Measurements from ENCODE around the gene PTRH1.

PTRH1 gene

DNA sequence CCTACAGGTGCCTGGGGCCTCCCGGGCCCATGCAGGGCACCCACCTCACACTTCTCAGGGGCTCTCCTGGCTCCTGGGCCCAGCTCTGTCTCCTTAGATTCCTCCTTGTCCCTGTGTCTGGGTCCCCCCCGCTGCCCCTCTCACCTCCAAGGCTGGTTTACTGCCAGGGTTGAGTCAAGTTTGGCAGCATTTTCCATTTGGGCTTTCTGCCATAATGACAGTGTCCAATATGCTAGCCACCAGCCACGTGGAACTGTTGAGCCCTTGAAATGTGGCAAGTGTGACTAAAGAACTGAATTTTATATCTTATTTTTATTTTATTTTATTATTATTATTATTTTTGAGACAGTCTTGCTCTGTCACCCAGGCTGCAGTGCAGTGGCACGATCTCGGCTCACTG lies 2.3 kb upstream of the PTRH1 start:
- H3K36me3 ChIP-seq (ENCODE audit: insufficient read depth, low read length): no peaks in the 10 kb centered on the region
- no peaks in the 10 kb centered on the region; the same call in 1 of the 2 replicates for H3K4me1 ChIP-seq (ENCODE audit: insufficient read depth, low read length)
- no peaks in the 10 kb centered on the region for H3K9me3 ChIP-seq (ENCODE audit: control insufficient read depth, insufficient read depth, low read length)
- no peak overlapping the region for H3K9ac ChIP-seq (ENCODE audit: low read depth, low read length)

DNA sequence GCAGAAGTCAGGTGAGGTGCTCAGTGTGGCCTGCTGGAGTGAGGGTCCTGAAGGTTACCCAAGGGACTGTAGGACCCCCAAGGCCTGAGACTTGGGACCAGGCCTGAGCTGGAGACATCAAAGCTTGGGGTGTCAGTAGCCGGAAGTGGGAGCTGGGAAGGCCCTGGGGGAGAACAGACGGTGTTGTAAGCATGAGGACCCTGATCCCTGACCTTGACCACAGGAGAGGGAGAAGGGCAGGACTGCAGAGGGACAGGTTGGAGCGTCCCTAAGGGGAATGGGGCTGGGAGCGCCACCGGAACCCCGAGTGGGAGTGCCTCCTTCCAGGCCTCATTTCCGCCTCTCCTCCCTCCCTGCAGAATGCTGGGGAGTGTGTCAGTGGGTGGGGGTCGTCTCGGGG lies 949 bp upstream of the PTRH1 start:
- H3K9ac ChIP-seq (ENCODE audit: low read depth, low read length): 0 out of 2 replicates have a peak overlapping the region, but pooled peaks have one; percentile 84

DNA sequence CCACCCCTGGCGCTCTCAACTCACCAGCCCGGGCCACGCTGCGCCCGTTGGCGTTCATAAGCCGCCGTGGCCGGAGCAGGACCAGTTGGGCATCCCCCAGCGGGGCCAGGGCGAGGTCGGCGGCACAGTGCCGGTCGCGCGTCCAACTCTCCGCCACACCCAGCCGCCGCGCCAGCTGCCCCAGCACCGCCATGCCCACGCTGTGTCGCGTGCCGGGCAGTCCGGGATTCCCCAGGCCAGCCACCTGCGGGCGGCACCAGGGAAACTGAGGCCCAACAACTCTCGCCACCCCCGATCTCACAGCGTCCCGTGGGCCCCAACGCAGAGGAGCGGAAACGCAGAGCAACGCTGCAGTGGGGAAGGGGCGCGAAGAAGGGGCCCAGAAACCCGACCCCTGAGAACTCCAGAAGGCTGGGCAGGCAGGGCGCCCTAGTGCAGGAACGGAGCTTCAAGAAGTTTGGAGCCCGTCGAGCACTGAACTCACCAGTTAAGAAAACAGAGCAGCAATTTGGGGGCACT lies 453 bp downstream of the PTRH1 start:
- H3K9ac ChIP-seq (ENCODE audit: low read depth, low read length): peak overlapping the region; percentile 84; the same call in 1 of the 2 replicates

More for the DNA sequence above, 949 bp upstream of the PTRH1 start:
- no peaks in the 10 kb centered on the region for H3K36me3 ChIP-seq (ENCODE audit: insufficient read depth, low read length)
- H3K4me1 ChIP-seq (ENCODE audit: insufficient read depth, low read length): no peaks in the 10 kb centered on the region; the same call in 1 of the 2 replicates
- no peaks in the 10 kb centered on the region for H3K9me3 ChIP-seq (ENCODE audit: control insufficient read depth, insufficient read depth, low read length)

DNA sequence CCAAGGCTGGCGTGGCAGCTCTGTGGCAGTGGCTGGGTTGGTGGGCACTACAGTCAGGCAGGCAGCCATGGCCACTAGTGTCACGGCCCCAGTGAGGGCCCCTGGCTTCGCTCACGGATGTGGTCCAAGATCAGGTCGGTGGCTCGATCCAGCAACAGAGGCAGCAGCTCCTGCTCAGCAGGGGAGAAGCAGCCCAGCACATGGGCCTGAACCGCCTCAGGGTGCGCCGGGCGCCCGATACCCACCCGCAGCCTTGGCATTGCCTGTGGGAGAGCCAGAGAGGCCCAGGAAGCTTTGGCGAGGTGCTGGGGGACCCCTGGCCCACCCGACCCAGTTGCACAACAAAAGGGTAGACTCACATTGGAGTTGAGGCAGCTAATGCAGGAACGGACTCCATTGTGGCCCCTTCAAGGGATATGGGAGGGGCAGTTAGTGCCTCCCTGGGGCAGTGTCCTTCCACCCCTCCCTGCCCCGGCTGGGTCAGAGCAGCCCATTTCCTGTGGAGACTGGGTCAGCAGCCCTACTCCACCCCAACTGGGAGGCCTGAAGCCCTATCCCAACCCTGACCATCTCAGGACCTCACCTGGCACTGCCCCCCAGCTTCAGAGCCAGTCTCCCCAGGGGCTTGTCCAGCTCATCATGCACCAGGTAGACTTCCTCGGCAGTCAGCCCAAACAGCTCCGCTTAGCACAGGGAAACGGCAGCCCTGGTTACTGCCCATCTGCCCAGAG lies 1.3 kb downstream of the PTRH1 start:
- peak overlapping the region; percentile 19; the same call in 1 of the 2 replicates for H3K9ac ChIP-seq (ENCODE audit: low read depth, low read length)
- no peaks in the 10 kb centered on the region for H3K36me3 ChIP-seq (ENCODE audit: insufficient read depth, low read length)
- no peaks in the 10 kb centered on the region for H3K9me3 ChIP-seq (ENCODE audit: control insufficient read depth, insufficient read depth, low read length)
- H3K4me1 ChIP-seq (ENCODE audit: insufficient read depth, low read length): no peaks in the 10 kb centered on the region; the same call in 1 of the 2 replicates

More for the DNA sequence above, 453 bp downstream of the PTRH1 start:
- Histone ChIP-seq H3K4me1 (ENCODE audit: insufficient read depth, low read length) (no peaks in the 10 kb centered on the region; the same call in 1 of the 2 replicates), H3K36me3 (ENCODE audit: insufficient read depth, low read length) (no peaks in the 10 kb centered on the region), H3K9me3 (ENCODE audit: control insufficient read depth, insufficient read depth, low read length) (no peaks in the 10 kb centered on the region)

- H3K4me1 ChIP-seq (ENCODE audit: insufficient read depth, low read length): no peaks in the 10 kb centered on the region; the same call in 1 of the 2 replicates
- H3K9ac ChIP-seq (ENCODE audit: low read depth, low read length): no peak overlapping the region
- no peaks in the 10 kb centered on the region for H3K36me3 ChIP-seq (ENCODE audit: insufficient read depth, low read length)
- no peaks in the 10 kb centered on the region for H3K9me3 ChIP-seq (ENCODE audit: control insufficient read depth, insufficient read depth, low read length)
Observed at GRCh38 chr9:127712867-127713266, 2.6 kb downstream of the PTRH1 start.

DNA sequence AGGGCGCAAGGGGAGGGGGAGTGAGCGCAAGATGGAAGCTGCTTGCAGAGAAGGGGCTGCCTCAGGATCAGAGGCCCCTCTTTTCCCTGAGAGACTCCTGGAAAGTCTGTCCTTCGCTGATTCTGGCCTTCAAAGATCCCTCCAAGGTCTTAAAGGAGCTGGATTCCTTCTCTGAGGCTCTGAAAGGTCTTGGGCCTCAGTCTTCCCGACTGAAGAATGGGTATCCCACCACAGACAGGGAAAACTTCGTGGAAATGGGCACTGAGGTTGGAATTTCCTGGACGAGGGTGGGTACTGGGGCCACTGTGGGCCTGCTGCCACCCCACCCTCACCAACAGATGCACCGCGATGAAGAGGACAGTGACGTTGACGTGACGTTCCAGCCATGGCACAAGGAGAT lies 3.1 kb downstream of the PTRH1 start:
- Histone ChIP-seq H3K36me3 (ENCODE audit: insufficient read depth, low read length) (no peaks in the 10 kb centered on the region), H3K9ac (ENCODE audit: low read depth, low read length) (no peak overlapping the region), H3K9me3 (ENCODE audit: control insufficient read depth, insufficient read depth, low read length) (no peaks in the 10 kb centered on the region), H3K4me1 (ENCODE audit: insufficient read depth, low read length) (no peaks in the 10 kb centered on the region; the same call in 1 of the 2 replicates)

DNA sequence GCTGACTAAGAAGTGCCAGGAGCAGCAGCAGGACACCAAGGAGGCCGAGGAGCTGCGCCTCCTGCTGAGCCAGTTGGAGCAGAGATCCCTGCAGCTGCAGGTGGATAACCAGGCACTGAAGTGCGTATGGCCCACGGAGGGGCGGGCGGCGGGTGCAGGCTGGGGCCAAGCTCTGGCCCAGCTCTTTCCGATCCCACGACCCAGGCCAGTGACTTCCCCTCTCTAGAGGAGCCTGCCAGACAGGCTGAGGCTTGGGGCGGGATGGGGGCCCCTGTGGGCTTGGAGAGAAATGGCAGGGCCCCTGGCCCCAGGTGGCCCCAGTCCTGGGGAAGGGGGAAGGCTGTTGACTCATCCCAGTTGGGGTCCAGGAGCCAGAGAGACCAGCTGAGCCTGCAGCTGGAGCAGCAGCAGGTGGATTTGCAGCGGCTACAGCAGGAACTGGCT lies 3.6 kb downstream of the PTRH1 start:
- Histone ChIP-seq H3K9ac (ENCODE audit: low read depth, low read length) (no peak overlapping the region), H3K9me3 (ENCODE audit: control insufficient read depth, insufficient read depth, low read length) (no peaks in the 10 kb centered on the region), H3K36me3 (ENCODE audit: insufficient read depth, low read length) (no peaks in the 10 kb centered on the region), H3K4me1 (ENCODE audit: insufficient read depth, low read length) (no peaks in the 10 kb centered on the region; the same call in 1 of the 2 replicates)

- H3K9ac ChIP-seq (ENCODE audit: low read depth, low read length): no peak overlapping the region
- H3K36me3 ChIP-seq (ENCODE audit: insufficient read depth, low read length): no peaks in the 10 kb centered on the region
- no peaks in the 10 kb centered on the region; the same call in 1 of the 2 replicates for H3K4me1 ChIP-seq (ENCODE audit: insufficient read depth, low read length)
Observed at GRCh38 chr9:127711226-127711701, 4.2 kb downstream of the PTRH1 start.

GRCh38 chr9:127710204-127710783 lies 5.2 kb downstream of the PTRH1 start:
- H3K9ac ChIP-seq (ENCODE audit: low read depth, low read length): no peak overlapping the region

More at GRCh38 chr9:127711226-127711701, 4.2 kb downstream of the PTRH1 start:
- no peaks in the 10 kb centered on the region for H3K9me3 ChIP-seq (ENCODE audit: control insufficient read depth, insufficient read depth, low read length)

DNA sequence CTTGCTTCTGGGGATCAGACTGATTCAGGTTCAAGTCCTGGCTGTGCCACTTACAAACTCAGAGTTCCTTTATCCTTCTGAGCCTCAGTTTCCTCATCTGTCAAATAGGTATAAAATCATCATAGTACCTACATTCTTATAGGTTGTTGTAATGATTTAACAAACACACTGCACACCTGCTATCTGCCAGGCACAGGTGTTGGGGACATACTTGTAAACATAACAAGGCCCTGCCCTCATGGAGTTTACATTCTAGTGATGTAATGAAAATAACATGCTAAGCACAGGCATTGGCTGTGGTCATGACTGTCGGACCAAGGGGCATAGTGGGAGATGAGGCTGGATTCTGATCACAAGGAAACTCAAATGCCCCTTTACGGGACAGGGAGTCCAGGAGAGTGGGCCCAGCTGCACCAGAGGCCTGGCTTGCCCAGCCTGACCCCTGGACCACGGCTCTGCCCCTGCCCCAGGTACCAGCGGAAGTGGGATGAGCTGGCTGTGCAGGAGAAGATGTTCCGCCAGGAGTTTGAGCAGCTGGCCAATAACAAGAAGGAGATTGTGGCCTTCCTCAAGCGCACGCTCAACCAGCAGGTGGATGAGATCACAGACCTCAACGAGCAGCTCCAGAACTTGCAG lies 6.4 kb downstream of the PTRH1 start:
- Histone ChIP-seq H3K9me3 (ENCODE audit: control insufficient read depth, insufficient read depth, low read length) (no peaks in the 10 kb centered on the region), H3K36me3 (ENCODE audit: insufficient read depth, low read length) (no peaks in the 10 kb centered on the region), H3K4me1 (ENCODE audit: insufficient read depth, low read length) (no peaks in the 10 kb centered on the region; the same call in 1 of the 2 replicates), H3K9ac (ENCODE audit: low read depth, low read length) (no peak overlapping the region)

More at GRCh38 chr9:127710204-127710783, 5.2 kb downstream of the PTRH1 start:
- no peaks in the 10 kb centered on the region for H3K9me3 ChIP-seq (ENCODE audit: control insufficient read depth, insufficient read depth, low read length)
- no peaks in the 10 kb centered on the region; the same call in 1 of the 2 replicates for H3K4me1 ChIP-seq (ENCODE audit: insufficient read depth, low read length)
- no peaks in the 10 kb centered on the region for H3K36me3 ChIP-seq (ENCODE audit: insufficient read depth, low read length)

GRCh38 chr9:127707766-127708165 lies 7.7 kb downstream of the PTRH1 start:
- no peaks in the 10 kb centered on the region for H3K36me3 ChIP-seq (ENCODE audit: insufficient read depth, low read length)
- no peaks in the 10 kb centered on the region; the same call in 1 of the 2 replicates for H3K4me1 ChIP-seq (ENCODE audit: insufficient read depth, low read length)
- no peak overlapping the region for H3K9ac ChIP-seq (ENCODE audit: low read depth, low read length)
- H3K9me3 ChIP-seq (ENCODE audit: control insufficient read depth, insufficient read depth, low read length): no peaks in the 10 kb centered on the region

DNA sequence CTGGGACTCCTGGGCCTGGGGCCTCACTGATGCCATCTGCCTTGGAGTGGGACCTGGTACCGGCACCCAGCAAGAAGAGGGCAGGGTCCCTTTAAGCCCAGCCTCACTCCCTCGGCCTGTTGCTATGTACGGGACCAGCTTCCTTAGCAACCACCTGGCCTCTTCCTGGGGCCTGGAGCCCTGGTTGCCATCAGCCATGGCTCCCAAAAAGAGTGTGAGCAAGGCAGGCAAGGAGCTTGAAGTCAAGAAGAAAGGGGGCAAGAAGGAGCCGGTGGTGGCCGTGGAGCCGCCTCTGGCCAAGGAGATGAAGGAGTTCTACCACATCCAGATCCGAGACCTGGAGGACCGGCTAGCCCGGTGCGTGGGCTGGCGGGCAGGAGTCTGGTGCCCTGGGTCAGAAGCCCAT lies 8.6 kb downstream of the PTRH1 start, which contains the start of gene CFAP157:
Gene CFAP157, plus strand, starts transcription at position 153 of the 406 bp plus-strand sequence. Its CDS starts 44 bp downstream, at position 197.
- Histone ChIP-seq H3K9me3 (ENCODE audit: control insufficient read depth, insufficient read depth, low read length) (no peaks in the 10 kb centered on the region), H3K9ac (ENCODE audit: low read depth, low read length) (no peak within 1 kb of the TSS), H3K36me3 (ENCODE audit: insufficient read depth, low read length) (no peaks in the 10 kb centered on the region), H3K4me1 (ENCODE audit: insufficient read depth, low read length) (no peaks in the 10 kb centered on the region; the same call in 1 of the 2 replicates)

- Histone ChIP-seq H3K9me3 (ENCODE audit: control insufficient read depth, insufficient read depth, low read length) (no peaks in the 10 kb centered on the region), H3K9ac (ENCODE audit: low read depth, low read length) (no peak overlapping the region), H3K36me3 (ENCODE audit: insufficient read depth, low read length) (no peaks in the 10 kb centered on the region), H3K4me1 (ENCODE audit: insufficient read depth, low read length) (no peaks in the 10 kb centered on the region; the same call in 1 of the 2 replicates)
Observed at GRCh38 chr9:127705577-127706379, 9.7 kb downstream of the PTRH1 start.
